PC-9 (cell line): ENCODE results near the gene RBFOX1.

ENCODE experiments used
- EZH2 ChIP-seq: fragments of 200-600 bp; sonication (generic); IDR thresholded peaks from 2 replicates; pipeline ENCODE4 v1.8.0; 2017; ENCODE audit warnings: antibody characterized with exemption, low read depth
- TF ChIP-seq, protein P1 (sequence below): fragments of 200-600 bp; sonication (generic); conservative IDR thresholded peaks from 2 replicates; pipeline ENCODE4 v1.6.1; 2017; ENCODE audit warnings: mixed run types, antibody characterized with exemption, mild to moderate bottlenecking, moderate library complexity

DNA sequence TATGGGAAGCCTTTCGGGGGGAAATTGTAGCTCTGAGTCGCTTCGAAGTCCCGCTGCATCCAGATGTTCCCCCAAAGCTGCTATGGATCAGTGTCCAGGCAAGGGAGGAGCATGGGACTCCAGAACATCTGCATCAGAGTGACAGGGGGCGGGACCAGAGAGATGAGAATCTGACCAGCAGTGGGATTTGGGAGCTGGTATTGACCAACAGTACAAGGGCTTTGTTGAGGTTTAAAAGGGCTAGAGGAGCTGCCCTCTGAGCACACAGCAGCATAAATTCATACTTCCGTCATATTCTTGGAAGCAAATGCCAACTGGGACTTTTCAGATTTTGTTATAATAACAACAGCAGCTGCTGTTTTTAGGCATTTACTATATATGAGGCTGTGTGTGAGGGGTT, 10.6 kb downstream of the RBFOX1 start:
- TF ChIP-seq, protein P1, sequence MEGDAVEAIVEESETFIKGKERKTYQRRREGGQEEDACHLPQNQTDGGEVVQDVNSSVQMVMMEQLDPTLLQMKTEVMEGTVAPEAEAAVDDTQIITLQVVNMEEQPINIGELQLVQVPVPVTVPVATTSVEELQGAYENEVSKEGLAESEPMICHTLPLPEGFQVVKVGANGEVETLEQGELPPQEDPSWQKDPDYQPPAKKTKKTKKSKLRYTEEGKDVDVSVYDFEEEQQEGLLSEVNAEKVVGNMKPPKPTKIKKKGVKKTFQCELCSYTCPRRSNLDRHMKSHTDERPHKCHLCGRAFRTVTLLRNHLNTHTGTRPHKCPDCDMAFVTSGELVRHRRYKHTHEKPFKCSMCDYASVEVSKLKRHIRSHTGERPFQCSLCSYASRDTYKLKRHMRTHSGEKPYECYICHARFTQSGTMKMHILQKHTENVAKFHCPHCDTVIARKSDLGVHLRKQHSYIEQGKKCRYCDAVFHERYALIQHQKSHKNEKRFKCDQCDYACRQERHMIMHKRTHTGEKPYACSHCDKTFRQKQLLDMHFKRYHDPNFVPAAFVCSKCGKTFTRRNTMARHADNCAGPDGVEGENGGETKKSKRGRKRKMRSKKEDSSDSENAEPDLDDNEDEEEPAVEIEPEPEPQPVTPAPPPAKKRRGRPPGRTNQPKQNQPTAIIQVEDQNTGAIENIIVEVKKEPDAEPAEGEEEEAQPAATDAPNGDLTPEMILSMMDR = no peak
- TF ChIP-seq EZH2 = no peak
